GM20431 (cell line): ENCODE results near the gene GRIA1.

Experiments
- in situ Hi-C: fragments of 300-500 bp; cut with MseI, MboI; formaldehyde crosslinking; loops from one replicate; pipeline ENCODE4 v1.15.0; 2020; ENCODE audit warnings: low sequenced_read_pairs; ENCODE audit not compliant: unreplicated experiment

Gene GRIA1

GRCh38 chr5:153598099-153598498, 107.6 kb downstream of the GRIA1 start:
- in situ Hi-C loops = no loop called here

GRCh38 chr5:153601377-153601776, 110.9 kb downstream of the GRIA1 start:
- in situ Hi-C loops = no loop called here

GRCh38 chr5:153605386-153605785, 114.9 kb downstream of the GRIA1 start:
- in situ Hi-C loops = no loop called here

- in situ Hi-C loops = no loop called here
Measured at GRCh38 chr5:153610009-153610408, 119.5 kb downstream of the GRIA1 start.

- in situ Hi-C loops = no loop called here
Measured at GRCh38 chr5:153610811-153611210, 120.3 kb downstream of the GRIA1 start.

- in situ Hi-C loops = no loop called here
Measured at GRCh38 chr5:153613144-153613543, 122.7 kb downstream of the GRIA1 start.

- in situ Hi-C loops = no loop called here
Measured at GRCh38 chr5:153613672-153614071, 123.2 kb downstream of the GRIA1 start.

- in situ Hi-C loops = no loop called here
Measured at GRCh38 chr5:153617190-153617589, 126.7 kb downstream of the GRIA1 start.

- in situ Hi-C loops = no loop called here
Measured at GRCh38 chr5:153618307-153618706, 127.8 kb downstream of the GRIA1 start.

- in situ Hi-C loops = no loop called here
Measured at GRCh38 chr5:153618867-153619266, 128.4 kb downstream of the GRIA1 start.

GRCh38 chr5:153619771-153620170, 129.3 kb downstream of the GRIA1 start:
- in situ Hi-C loops = no loop called here

- in situ Hi-C loops = no loop called here
Measured at GRCh38 chr5:153623124-153623523, 132.7 kb downstream of the GRIA1 start.

GRCh38 chr5:153623751-153624450, 133.4 kb downstream of the GRIA1 start:
- in situ Hi-C loops = no loop called here

GRCh38 chr5:153624451-153624765, 133.9 kb downstream of the GRIA1 start:
- in situ Hi-C loops = no loop called here

GRCh38 chr5:153625826-153626354, 135.4 kb downstream of the GRIA1 start:
- in situ Hi-C loops = no loop called here

GRCh38 chr5:153626836-153627235, 136.4 kb downstream of the GRIA1 start:
- in situ Hi-C loops = no loop called here

- in situ Hi-C loops = no loop called here
Measured at GRCh38 chr5:153629027-153629895, 138.8 kb downstream of the GRIA1 start.

- in situ Hi-C loops = no loop called here
Measured at GRCh38 chr5:153630546-153630945, 140.1 kb downstream of the GRIA1 start.

GRCh38 chr5:153632748-153633290, 142.3 kb downstream of the GRIA1 start:
- in situ Hi-C loops = no loop called here

- in situ Hi-C loops = no loop called here
Measured at GRCh38 chr5:153636670-153637451, 146.4 kb downstream of the GRIA1 start.
